HCT116 (cell line): Measurements from ENCODE around the gene UBE2L3.

Source experiments
- CBX3 ChIP-seq: IDR thresholded peaks from 2 replicates; pipeline ENCODE4 v1.6.1; 2012; ENCODE audit warnings: low read depth
- EGR1 ChIP-seq: IDR thresholded peaks from 2 replicates; pipeline ENCODE4 v1.6.1; 2012; ENCODE audit warnings: low read depth
- EZH2 ChIP-seq: fragments of 200-600 bp; sonication (generic); IDR thresholded peaks from 2 replicates; pipeline ENCODE4 v1.6.1; 2017; ENCODE audit warnings: antibody characterized with exemption, mixed run types
- JUND ChIP-seq: IDR thresholded peaks from 2 replicates; pipeline ENCODE4 v1.6.1; 2012
- MAX ChIP-seq: IDR thresholded peaks from 2 replicates; pipeline ENCODE4 v1.6.1; 2012
- POLR2A ChIP-seq: IDR thresholded peaks from 2 replicates; pipeline ENCODE4 v1.7.0; 2011; ENCODE audit warnings: borderline replicate concordance; ENCODE audit not compliant: insufficient read depth, insufficient read length; ENCODE audit errors: extremely low read depth
- POLR2AphosphoS5 ChIP-seq: IDR thresholded peaks from 2 replicates; pipeline ENCODE4 v1.6.1; 2011; ENCODE audit warnings: mild to moderate bottlenecking, low read depth, low read length, moderate library complexity
- SIN3A ChIP-seq: IDR thresholded peaks from 2 replicates; pipeline ENCODE4 v1.6.1; 2012; ENCODE audit warnings: low read depth
- YY1 ChIP-seq: IDR thresholded peaks from 2 replicates; pipeline ENCODE4 v1.6.1; 2011; ENCODE audit warnings: low read length, low read depth, moderate library complexity, mild to moderate bottlenecking; ENCODE audit not compliant: insufficient replicate concordance; ENCODE audit errors: extremely low read depth
- ZFX ChIP-seq: fragments of 450-650 bp; IDR thresholded peaks from 2 replicates; pipeline ENCODE4 v1.6.1; 2017
- TF ChIP-seq, protein P1 (sequence below), 3 experiments: fragments of 200-600 bp in 1 of 3; sonication (generic) in 1 of 3; IDR thresholded peaks in 2 of 3; conservative IDR thresholded peaks in 1 of 3; 2 replicates each; pipeline ENCODE4 v1.5.1; 2012 to 2017; ENCODE audit warnings: low read depth in 2 of 3, low read length in 2 of 3, antibody characterized with exemption in 1 of 3, borderline replicate concordance in 1 of 3, control low read depth in 1 of 3, mild to moderate bottlenecking in 1 of 3, mixed read lengths in 1 of 3, mixed run types in 1 of 3, moderate library complexity in 1 of 3; ENCODE audit not compliant: insufficient read depth in 1 of 3

DNA sequence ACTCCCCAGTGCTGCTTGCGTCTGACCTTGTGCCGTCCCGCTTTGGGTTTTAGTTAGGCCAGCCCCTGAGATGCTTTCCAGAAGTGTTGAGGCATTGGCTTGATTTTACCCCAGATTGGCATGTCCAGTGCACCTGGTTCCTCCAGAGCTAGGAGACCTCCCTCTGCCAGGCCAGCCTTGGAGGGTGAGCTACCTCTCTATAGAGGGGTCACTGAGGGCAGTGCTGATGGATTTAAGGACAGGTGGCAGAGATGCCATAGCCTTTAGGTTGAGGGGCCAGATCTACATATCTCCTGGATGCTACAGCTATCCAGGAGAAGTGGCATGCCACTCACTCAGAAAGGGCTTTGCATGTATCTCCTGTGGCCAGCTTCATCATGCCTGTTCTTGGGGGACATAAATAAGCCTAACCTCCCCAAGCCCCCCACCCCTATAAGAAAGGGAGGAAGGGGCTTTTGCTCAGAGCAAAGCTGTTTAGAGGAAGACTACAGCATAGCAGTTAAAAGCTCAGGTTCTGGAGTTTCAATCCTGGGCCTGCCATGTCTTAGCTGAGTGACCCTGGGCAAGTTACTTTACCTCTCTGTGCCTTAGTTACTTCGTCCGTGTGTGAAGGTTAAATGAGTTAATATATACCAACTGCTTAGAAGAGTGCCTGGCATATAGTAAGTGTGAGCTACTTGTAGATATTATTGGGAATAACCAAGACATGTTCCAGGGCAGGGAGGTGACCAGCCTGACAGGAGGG, 6.4 kb downstream of the UBE2L3 start:
- TF ChIP-seq, protein P1, sequence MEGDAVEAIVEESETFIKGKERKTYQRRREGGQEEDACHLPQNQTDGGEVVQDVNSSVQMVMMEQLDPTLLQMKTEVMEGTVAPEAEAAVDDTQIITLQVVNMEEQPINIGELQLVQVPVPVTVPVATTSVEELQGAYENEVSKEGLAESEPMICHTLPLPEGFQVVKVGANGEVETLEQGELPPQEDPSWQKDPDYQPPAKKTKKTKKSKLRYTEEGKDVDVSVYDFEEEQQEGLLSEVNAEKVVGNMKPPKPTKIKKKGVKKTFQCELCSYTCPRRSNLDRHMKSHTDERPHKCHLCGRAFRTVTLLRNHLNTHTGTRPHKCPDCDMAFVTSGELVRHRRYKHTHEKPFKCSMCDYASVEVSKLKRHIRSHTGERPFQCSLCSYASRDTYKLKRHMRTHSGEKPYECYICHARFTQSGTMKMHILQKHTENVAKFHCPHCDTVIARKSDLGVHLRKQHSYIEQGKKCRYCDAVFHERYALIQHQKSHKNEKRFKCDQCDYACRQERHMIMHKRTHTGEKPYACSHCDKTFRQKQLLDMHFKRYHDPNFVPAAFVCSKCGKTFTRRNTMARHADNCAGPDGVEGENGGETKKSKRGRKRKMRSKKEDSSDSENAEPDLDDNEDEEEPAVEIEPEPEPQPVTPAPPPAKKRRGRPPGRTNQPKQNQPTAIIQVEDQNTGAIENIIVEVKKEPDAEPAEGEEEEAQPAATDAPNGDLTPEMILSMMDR (IDR thresholded peaks at IDR 0.05 in 2 of 3, conservative IDR thresholded peaks at IDR 0.05 in 1 of 3; ENCODE audit: borderline replicate concordance in 1 of 3, insufficient read depth in 1 of 3, low read depth in 2 of 3, low read length in 2 of 3) = no peak
- TF ChIP-seq YY1 = no peak
- TF ChIP-seq SIN3A = no peak
- TF ChIP-seq CBX3 = no peak
- TF ChIP-seq POLR2A = no peak
- TF ChIP-seq MAX = no peak
- TF ChIP-seq EZH2 = no peak
- TF ChIP-seq POLR2AphosphoS5 = no peak
- TF ChIP-seq EGR1 = no peak
- no peak for TF ChIP-seq JUND
- no peak for TF ChIP-seq ZFX
